ENCODE results near the gene PAPLN. TPM values are rescaled to one million over a fixed set of nuclear protein-coding genes. Genes with fewer than 3 reads are reported as not detected.

The PAPLN gene
- total and polyA plus RNA-seq, 2 donors from 2014 or later: 19.1 to 132 TPM

GRCh38 chr14:73240816-73241480 is 3.6 kb downstream of the PAPLN start:
- Histone ChIP-seq H3K4me3 (ENCODE audit: low read length in 3 of 3) (no peak overlapping the region), H3K9ac (ENCODE audit: low read length in 3 of 3) (no peak overlapping the region), H3K27me3 (ENCODE audit: control insufficient read depth, insufficient read depth, low read length) (peaks cover 6% of the 10 kb centered on the region), H3K36me3 (ENCODE audit: control insufficient read depth in 2 of 3, insufficient read depth in 3 of 3, low read length in 3 of 3) (peaks cover 0 to 7% (median 0%) of the 10 kb centered on the region in 3 donors), H3K27ac (ENCODE audit: low read depth in 2 of 2, low read length in 2 of 2) (peak overlapping the region in 1 of 2 donors; percentile 27), H3K4me1 (ENCODE audit: control insufficient read depth in 2 of 3, insufficient read depth in 2 of 3, low read depth in 1 of 3, low read length in 3 of 3) (peaks cover 0 to 35% (median 10%) of the 10 kb centered on the region in 3 donors), H3K9me3 (ENCODE audit: control insufficient read depth in 2 of 3, insufficient read depth in 1 of 3, low read length in 3 of 3) (no peaks in the 10 kb centered on the region)
- DNase-seq (peak in 1 of 5 donors; percentile 33), FAIRE-seq (no peak)
- TF ChIP-seq CTCF (IDR thresholded peaks at IDR 0.05; ENCODE audit: borderline replicate concordance, extremely low read depth, insufficient read depth): no peak
- intact Hi-C loops (cut with DNase I): no loop called here

DNA sequence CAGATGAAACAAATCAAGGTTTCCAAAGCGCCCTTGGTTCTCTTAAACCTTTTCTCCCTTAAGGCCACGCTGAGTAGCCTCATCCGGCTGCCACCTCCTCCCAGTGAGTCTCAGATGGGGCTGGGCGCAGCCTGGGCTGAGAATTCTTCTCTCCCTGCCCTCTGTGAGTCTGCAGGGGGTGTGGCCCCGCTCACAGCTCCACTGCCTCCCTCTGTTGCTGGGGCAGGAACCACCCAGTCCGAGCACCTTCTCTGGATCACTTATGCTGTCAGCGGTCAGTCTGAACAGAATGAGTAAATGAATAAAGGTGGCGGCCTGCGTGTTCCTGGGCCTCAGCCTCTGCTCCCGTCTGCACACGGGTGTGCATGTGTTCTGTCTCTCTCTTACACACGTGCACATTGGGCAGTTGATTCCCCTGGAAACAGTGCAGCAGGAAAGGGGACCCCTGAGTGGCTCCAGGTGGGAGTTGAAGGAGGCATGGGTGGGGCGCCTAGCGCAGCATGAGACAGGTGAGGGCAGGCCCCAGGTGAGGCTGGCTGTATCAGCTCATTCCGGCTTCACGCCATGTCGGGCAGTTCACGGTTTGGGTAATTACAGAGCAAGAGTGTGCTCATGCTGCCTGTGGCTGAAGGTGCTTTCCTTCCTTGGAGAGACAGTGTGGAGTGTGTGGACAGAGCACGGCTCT is 4.3 kb downstream of the PAPLN start:
- peaks cover 6% of the 10 kb centered on the region for H3K27me3 ChIP-seq (ENCODE audit: control insufficient read depth, insufficient read depth, low read length)
- H3K9ac ChIP-seq (ENCODE audit: low read length in 3 of 3): peak overlapping the region in 1 of 3 donors; percentile 59
- no peak overlapping the region for H3K4me3 ChIP-seq (ENCODE audit: low read length in 3 of 3)
- no peaks in the 10 kb centered on the region for H3K9me3 ChIP-seq (ENCODE audit: control insufficient read depth in 2 of 3, insufficient read depth in 1 of 3, low read length in 3 of 3)
- DNase-seq (peak in 2 of 5 donors; percentile 49 to 85), FAIRE-seq (no peak)
- peaks cover 0 to 35% (median 7%) of the 10 kb centered on the region in 3 donors for H3K4me1 ChIP-seq (ENCODE audit: control insufficient read depth in 2 of 3, insufficient read depth in 2 of 3, low read depth in 1 of 3, low read length in 3 of 3)
- intact Hi-C loops (cut with DNase I): no loop called here
- no peak for TF ChIP-seq CTCF (IDR thresholded peaks at IDR 0.05; ENCODE audit: borderline replicate concordance, extremely low read depth, insufficient read depth)
- H3K36me3 ChIP-seq (ENCODE audit: control insufficient read depth in 2 of 3, insufficient read depth in 3 of 3, low read length in 3 of 3): peaks cover 0 to 7% (median 0%) of the 10 kb centered on the region in 3 donors
- H3K27ac ChIP-seq (ENCODE audit: low read depth in 2 of 2, low read length in 2 of 2): peak overlapping the region; percentile 23 to 27

- FAIRE-seq: no peak
- no peaks in the 10 kb centered on the region for H3K9me3 ChIP-seq (ENCODE audit: control insufficient read depth in 2 of 3, insufficient read depth in 1 of 3, low read length in 3 of 3)
- H3K4me3 ChIP-seq (ENCODE audit: low read length in 3 of 3): no peak overlapping the region
- peak overlapping the region in 1 of 2 donors; percentile 23 for H3K27ac ChIP-seq (ENCODE audit: low read depth in 2 of 2, low read length in 2 of 2)
- peak in 4 of 5 donors; percentile 56 to 78 (median 58) for DNase-seq
- intact Hi-C loops (cut with DNase I): no loop called here
- H3K4me1 ChIP-seq (ENCODE audit: control insufficient read depth in 2 of 3, insufficient read depth in 2 of 3, low read depth in 1 of 3, low read length in 3 of 3): peaks cover 0 to 31% (median 7%) of the 10 kb centered on the region in 3 donors
- peak overlapping the region in 1 of 3 donors; percentile 59 for H3K9ac ChIP-seq (ENCODE audit: low read length in 3 of 3)
- TF ChIP-seq CTCF (IDR thresholded peaks at IDR 0.05; ENCODE audit: borderline replicate concordance, extremely low read depth, insufficient read depth): no peak
- H3K27me3 ChIP-seq (ENCODE audit: control insufficient read depth, insufficient read depth, low read length): peaks cover 6% of the 10 kb centered on the region
- H3K36me3 ChIP-seq (ENCODE audit: control insufficient read depth in 2 of 3, insufficient read depth in 3 of 3, low read length in 3 of 3): peaks cover 0 to 7% (median 0%) of the 10 kb centered on the region in 3 donors
Measured at GRCh38 chr14:73242357-73242901, 5.1 kb downstream of the PAPLN start.

Data from kidney (tissue), 14 donors.